Suprapubic skin (tissue), 3 donors: ENCODE measurements around the gene TSR3.
"Not testable (repeated sequence)": the region's sequence is repeated elsewhere in the genome, so short reads cannot be mapped to it uniquely, and the experiment has no call there.

Source experiments
- CTCF ChIP-seq, 2 donors: fragments of 200-600 bp in 1 of 2; fragments of 450-650 bp in 1 of 2; sonication (generic) in 1 of 2; IDR thresholded peaks; one replicate each; pipeline ENCODE4 v1.5.1; 2016 to 2019; ENCODE audit warnings: antibody characterized with exemption in 2 of 2, mild to moderate bottlenecking in 1 of 2, moderate library complexity in 1 of 2
- POLR2A ChIP-seq, 2 donors: fragments of 450-650 bp; IDR thresholded peaks; one replicate each; pipeline ENCODE4 v1.6.1; 2017; ENCODE audit warnings: antibody characterized with exemption in 2 of 2, mild to moderate bottlenecking in 2 of 2, moderate library complexity in 2 of 2

DNA sequence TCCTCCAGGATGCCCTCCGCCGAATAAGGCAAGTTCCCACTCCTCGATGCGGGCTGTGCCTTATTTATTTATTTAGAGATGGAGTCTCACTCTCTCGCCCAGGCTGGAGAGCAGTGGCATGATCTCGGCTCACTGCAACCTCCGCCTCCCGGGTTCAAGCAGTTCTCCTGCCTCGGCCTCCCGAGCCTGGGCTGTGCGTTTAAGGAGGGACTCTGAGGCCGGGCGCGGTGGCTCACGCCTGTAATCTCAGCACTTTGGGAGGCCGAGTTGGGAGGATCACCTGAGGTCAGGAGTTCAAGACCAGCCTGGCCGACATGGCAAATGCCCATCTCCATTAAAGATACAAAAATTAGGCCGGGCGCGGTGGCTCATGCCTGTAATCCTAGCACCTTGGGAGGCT lies 23.5 kb downstream of the TSR3 start:
- TF ChIP-seq POLR2A, CTCF (IDR thresholded peaks at IDR 0.05): not testable (repeated sequence)
